ENCODE results near the gene MYT1.
"Not testable (repeated sequence)": the region's sequence is repeated elsewhere in the genome, so short reads cannot be mapped to it uniquely, and the experiment has no call there.

MYT1 gene

DNA sequence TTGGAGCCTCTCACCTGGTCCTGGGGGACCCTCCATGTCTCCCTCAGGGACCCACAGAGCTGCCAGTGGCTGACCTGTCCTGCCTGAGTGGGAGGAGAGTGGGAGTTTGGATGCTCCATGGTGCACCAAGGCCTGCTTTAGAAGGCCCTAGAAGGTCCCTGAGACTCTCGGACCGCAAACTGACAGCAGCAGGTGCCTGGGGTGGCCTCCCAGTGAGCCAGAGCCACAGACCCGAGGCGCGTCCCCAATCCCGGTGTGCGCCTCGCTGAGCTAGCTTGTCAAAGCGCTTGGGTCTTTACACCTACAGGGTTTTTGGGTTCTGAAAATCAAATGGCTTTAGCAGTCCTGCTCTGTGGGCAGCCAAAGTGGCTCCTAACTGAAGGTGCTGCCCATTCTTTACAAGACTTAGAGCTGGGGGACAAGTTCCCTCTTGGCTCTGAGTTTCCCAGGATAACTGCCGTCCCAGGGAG, 4.9 kb downstream of the MYT1 start:
- DNase-seq (ENCODE audit: low read depth), result no peak

DNA sequence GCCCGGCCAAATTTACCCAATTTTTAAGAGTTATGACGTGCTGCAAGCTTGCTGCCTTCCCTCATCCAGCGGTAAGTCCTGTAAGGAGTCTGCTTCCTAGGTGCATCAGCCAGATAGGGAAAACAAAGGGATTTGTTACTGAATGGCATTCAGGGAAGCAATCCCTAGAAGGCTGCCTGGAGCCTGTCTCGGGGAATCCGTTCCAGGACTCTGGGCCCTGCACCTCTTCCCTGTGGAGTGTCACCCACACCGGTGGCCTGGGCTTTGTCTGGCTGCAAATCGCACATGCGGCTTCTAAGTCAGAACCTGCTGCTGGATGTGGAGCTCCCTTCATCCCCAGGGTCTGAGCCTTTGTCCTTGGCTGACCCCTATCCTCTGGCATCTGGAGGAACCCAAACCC, 7.0 kb downstream of the MYT1 start:
- no peak for DNase-seq (ENCODE audit: low read depth)

- no peak for DNase-seq (ENCODE audit: low read depth)
These were observed 8.9 kb downstream of the MYT1 start for GRCh38 chr20:64173116-64173515.

DNA sequence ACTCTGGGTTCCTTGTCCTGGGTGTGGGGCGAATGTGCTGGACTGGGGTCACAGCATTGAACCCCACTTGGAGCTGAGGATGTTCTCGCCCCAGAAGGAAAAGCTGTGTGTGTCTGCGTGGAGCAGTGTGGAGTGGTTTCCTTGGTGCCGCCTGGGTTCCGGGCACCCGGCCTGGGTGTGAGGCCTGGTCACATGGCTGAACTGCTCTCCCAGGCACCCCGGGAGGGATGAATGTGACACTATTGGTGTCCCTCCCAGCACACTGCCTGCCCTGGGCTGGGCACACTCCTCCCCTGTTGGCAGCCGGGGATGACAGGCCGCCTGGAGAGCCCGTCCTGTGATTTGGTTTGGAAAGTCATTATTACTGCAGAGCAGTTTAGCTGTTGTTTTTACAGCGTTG, 12.3 kb downstream of the MYT1 start:
- no peak for DNase-seq (ENCODE audit: low read depth)

GRCh38 chr20:64176971-64177370, 12.7 kb downstream of the MYT1 start:
- DNase-seq (ENCODE audit: low read depth), result no peak

GRCh38 chr20:64177384-64177783, 13.1 kb downstream of the MYT1 start:
- no peak for DNase-seq (ENCODE audit: low read depth)

- DNase-seq (ENCODE audit: low read depth), result no peak
These were observed 13.5 kb downstream of the MYT1 start for GRCh38 chr20:64177787-64178186.

DNA sequence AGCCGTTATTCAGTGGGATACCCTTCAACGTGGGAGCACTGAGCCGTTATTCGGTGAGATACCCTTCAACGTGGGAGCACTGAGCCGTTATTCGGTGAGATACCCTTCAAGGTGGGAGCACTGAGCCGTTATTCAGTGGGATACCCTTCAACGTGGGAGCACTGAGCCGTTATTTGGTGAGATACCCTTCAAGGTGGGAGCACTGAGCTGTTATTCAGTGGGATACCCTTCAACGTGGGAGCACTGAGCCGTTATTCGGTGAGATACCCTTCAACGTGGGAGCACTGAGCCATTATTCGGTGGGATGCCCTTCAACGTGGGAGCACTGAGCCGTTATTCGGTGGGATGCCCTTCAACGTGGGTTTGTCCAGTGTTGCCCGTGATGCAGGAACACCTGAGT, 14.7 kb downstream of the MYT1 start:
- not testable (repeated sequence) for DNase-seq (ENCODE audit: low read depth)

- no peak for DNase-seq (ENCODE audit: low read depth)
These were observed 15.6 kb downstream of the MYT1 start for GRCh38 chr20:64179805-64180204.

DNA sequence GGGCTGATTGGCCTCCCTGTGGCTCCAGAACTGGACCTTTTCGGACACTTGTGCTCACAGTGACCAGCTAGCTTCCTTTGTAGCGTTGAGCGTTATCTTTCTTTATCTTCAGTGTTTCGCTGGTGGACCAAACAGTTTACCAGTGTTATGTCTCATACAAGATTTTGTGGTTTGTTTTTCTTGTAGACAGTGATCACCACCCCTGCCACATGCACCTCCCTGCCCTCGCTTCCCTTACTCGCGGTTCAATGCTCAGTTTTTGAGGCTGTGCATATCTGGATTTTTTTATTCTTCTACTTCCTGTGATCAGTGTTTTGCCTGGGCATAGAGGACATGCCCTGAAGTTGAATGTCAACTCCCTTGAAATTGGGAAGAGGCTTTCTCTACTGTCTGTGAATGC, 16.4 kb downstream of the MYT1 start:
- no peak for DNase-seq (ENCODE audit: low read depth)

DNA sequence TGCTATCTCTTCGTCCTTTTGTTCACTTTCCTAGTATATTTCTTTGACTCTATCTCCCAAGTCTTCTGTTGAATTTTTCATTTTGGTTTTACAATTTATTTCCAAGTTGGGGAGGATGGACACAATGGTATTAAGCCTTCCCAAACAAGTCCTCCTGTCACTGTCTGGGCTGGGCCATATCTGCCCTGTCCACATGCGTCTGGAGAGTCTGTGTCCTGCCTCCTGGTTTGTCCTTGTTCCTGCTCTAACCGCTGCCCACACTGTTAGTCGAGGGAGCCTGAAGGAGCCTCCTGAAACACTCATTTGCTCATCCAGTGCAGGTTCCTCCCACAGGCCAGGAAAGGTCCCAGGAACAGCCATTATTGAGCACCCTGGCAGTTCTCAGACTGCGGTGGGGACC, 17.1 kb downstream of the MYT1 start:
- DNase-seq (ENCODE audit: low read depth), result no peak

DNA sequence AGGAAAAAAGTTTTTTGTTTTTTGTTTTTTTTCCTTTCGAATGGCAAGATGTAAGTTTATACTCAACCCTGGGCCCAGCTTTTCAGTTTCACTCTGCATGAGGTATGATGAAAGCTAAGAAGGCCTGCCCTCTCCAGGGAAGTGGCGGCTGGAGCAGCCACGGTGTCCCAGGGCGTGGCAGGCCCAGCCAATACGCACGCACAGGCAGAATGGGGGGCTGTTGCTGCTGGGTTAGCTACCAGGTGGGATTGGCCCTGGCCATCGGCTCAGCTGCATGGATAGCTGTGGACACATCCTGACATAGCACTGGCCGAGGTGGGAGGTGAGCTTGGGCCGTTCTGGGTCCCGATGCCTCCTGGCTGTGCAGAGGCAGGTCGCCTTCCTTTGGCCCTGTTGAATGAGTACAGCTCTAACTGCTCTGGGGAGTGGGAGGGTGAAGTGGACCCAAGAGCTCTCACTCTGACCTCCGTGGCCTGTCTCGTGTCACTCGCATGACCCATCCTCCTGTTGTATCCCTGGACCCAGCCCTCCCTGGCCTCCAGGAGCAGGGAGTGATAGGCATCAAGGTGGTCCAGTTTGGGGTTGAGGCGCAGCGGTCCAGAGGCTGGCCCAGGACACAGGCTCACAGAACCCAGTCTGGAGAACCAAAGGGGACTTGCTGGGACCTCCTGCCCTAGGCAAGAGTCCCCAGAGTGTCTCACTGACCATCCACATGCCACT, 18.1 kb downstream of the MYT1 start:
- no peak for DNase-seq (ENCODE audit: low read depth)

DNA sequence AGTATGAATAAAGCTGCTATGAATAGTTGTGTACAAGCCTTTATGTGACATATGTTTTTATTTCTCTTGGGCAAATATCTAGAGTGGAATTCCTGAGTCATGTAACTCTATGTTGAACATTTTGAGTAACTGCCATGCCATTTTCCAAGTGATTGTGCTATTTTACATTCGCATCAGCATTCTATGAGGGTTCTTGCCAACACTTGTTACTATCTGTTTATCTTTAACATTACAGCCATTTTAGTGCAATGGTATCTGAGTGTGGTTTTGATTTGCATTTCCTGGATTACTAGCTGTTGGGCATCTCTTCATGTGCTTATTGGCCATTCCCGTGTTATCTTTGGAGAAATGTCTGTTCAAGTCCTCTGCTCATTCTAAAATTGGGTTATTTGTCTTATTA, 19.1 kb downstream of the MYT1 start:
- no peak for DNase-seq (ENCODE audit: low read depth)

GRCh38 chr20:64184795-64185194, 20.5 kb downstream of the MYT1 start:
- no peak for DNase-seq (ENCODE audit: low read depth)

DNA sequence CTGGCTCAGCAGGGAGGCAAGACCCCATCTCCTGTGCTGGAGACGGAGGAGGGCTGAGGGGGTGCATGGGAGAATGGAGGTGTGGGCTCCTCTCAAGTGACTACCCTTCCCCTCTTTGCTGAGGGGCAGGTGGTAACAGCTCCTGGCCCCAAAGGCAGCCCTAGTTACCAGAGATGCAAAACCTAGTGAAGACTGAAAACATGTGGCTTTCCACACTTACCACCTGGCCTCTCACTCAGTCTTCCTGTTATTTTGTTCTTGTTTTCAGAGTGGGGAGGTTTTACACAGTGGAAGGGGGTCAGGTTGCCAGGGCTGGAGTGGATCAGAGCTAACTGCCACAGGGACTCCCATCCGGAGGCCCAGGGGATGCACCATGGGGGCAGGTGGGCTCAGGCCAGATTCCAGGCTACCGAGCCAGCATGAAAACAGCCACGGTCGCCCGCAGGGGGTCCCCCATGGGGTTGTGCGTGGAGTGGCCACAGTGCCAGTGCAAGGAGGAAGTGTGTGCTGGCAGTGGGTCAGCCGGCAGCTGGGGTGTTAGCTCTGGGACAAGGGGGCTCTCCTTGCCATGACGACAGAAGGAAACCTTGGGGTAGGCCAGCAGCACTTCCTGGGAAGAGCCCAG, 21.1 kb downstream of the MYT1 start:
- DNase-seq (ENCODE audit: low read depth), result no peak

DNA sequence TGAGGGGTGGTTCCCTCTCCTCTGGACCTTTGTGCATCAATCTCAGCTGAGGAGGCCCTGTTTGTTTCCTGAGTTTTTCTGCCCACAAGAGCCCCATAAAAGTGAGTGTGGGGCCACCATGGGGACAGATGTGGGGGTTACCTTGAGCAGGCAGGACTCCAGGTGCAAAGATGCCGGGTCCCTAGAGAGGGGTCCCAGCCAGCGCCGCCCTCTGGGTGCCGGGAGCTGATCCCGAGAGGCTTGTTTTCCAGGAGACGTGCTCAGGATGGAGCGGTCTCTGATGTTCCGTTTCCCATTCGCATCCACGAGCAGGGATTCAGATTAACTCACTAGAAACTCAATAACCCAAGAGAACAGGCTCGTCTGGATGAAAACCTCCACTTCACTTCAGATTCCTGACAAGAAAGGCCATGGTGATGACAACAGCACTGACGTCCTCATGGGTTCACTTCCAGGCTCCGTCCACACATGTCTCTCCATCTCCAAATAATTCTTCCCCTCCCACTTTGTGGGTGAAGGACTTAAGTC, 21.9 kb downstream of the MYT1 start:
- DNase-seq (ENCODE audit: low read depth), result no peak

GRCh38 chr20:64187213-64187612, 23.0 kb downstream of the MYT1 start:
- not testable (repeated sequence) for DNase-seq (ENCODE audit: low read depth)

DNA sequence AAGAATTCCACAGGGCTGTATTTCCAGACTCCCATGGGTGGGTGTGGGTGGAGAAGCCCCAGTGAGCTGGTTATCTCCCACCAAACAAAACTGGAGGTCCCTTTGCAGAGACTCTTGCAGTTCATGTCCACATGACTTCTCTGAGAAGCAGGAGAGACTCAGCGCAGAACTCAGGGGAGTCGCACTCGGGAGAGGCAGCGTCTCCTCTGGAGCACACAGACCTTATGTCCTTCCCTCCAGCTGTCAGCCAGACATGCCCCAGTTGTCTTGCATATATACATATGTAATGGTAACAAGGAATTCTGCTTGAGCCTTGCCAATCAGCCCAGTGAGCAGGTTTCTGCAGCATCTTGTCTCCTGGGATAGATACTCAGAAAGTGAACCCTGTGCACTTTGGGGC, 23.8 kb downstream of the MYT1 start:
- no peak for DNase-seq (ENCODE audit: low read depth)

- no peak for DNase-seq (ENCODE audit: low read depth)
These were observed 24.7 kb downstream of the MYT1 start for GRCh38 chr20:64188682-64189529.

DNA sequence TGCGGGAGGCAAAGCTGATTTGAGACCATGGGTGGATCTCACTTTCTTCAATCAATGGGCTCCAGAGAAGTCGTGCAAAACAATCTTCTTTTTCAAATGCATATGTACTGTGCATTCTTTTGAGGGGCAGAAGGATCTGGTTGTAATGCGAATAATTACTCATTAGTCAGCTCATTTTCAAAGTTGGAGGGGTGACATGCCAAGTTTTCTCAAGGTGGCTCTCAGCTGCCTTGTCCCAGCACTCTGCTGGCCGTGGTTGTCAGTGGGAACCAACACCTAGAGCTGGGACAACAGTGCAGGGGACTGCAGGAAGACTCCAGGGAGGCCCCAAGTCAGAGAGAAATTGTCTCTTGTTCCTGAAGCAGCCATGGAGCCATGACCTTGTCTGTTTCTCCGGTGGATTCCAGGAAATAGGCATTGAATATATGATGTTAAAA, 25.3 kb downstream of the MYT1 start:
- DNase-seq (ENCODE audit: low read depth), result no peak

DNA sequence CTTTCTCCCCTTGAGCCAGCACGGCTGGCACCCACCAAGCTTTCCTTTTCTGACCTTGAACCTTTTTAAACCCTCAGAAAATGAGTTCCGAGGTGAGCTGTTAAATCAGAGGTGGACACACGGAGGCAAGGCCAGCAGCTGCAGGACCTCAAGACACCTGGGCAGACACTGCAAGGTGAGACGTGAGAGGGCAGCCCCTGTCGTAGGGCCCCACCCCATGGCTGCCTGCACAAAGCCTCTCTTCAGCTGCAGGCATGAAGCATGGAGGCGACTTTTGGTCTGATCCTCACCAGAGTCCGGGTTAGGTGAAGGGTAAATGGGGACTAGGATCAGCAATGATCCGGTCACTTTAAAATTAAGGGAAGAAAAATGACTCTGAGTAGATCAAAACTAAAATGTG, 25.7 kb downstream of the MYT1 start:
- DNase-seq (ENCODE audit: low read depth), result no peak

DNA sequence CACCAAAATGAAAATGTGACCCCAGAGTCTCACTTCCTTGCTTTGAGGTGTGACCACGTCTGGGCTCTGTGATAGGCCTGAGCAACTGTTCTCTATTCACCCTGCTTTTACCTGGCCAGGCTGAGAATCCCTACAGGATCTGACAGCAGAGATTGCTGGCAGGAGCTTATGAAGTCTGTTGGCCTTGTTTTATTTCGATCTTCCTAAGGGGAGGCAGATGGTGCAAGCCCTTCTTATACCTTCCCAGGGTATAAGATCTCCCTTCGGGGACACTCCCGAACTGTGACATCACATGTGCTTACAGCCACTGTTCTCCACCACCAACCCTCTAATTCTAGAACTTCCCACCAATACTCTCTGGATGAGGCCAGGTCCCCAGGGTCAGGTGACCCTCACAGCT, 26.8 kb downstream of the MYT1 start:
- DNase-seq (ENCODE audit: low read depth), result no peak

- no peak for DNase-seq (ENCODE audit: low read depth)
These were observed 28.2 kb downstream of the MYT1 start for GRCh38 chr20:64192406-64192805.

Data from activated T-helper 9 cell treated with anti-CD3 and anti-CD28 coated beads, Interleukin-2, amount 50 U/mL, for 16 hours (primary cell).